ENCODE results near the gene CFB.

- TF ChIP-seq CTCF (IDR thresholded peaks at IDR 0.05) (no peak), EZH2 (IDR thresholded peaks at IDR 0.05) (no peak)
Observed at GRCh38 chr6:31970604-31971271, 24.8 kb downstream of the CFB start.
